GM21825 (cell line): ENCODE measurements around the gene CCDC40.

Experiments
- ATAC-seq: cut with Tn5 transposase; IDR thresholded peaks from one replicate; pipeline ENCODE4 v1.9.1; 2021; ENCODE audit warnings: mild to moderate bottlenecking, moderate library complexity; ENCODE audit not compliant: unreplicated experiment

The CCDC40 gene

DNA sequence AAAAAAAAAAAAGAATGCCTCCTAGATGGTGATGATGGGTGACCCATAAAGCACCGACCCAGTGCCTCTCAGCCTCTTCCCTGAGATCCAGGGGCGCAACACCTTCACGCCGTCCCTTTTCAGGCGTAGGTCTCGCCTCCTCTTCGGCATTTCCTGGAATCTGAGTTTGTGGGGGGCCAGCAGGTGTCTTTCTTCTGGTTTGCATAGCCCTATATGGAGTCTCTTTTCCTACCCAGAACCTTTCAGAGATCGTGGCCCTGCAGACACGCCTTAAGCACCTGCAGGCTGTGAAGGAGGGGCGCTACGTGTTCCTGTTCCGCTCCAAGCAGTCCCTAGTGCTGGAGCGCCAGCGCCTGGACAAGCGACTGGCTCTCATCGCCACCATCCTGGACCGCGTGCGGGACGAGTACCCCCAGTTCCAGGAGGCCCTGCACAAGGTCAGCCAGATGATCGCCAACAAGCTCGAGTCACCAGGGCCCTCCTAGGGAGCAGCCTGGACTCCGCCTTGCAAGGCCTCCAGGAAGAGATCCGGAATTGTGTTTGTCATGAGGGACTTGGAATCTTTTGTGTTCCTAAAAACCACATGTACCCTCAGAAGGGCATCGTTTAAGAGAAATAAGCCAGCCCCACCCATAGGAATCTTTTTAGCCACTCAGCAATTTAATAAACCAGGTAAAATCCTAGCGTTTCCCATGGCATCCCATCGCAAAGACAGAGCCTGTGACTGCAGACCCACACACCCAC lies 63.0 kb downstream of the CCDC40 start:
- ATAC-seq: no peak

- no peak for ATAC-seq
Measured at GRCh38 chr17:80100035-80100323, 63.5 kb downstream of the CCDC40 start.

DNA sequence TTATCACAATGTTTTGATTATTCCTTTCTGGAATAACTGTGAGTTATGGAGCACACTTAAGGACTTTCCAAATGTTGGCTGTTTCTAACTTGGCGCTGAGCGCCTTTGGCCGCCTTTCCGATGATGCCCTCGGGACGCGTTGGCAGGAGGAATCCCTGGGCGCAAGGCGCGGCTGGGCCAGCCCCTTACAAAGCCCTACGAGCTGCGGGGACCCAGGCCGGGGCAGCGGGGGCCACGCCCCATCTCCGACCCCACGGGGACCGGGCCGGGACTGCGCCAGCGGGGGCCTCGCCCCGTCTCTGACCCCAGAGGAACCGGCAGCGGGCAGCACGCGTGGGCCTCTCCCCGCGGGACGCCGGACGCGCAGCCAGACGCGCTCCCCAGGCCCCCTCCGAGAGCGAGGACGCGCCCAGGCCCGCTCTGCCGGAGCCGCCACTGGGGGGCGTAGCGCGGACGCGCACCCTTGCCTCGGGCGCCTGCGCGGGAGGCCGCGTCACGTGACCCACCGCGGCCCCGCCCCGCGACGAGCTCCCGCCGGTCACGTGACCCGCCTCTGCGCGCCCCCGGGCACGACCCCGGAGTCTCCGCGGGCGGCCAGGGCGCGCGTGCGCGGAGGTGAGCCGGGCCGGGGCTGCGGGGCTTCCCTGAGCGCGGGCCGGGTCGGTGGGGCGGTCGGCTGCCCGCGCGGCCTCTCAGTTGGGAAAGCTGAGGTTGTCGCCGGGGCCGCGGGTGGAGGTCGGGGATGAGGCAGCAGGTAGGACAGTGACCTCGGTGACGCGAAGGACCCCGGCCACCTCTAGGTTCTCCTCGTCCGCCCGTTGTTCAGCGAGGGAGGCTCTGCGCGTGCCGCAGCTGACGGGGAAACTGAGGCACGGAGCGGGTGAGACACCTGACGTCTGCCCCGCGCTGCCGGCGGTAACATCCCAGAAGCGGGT lies 64.8 kb downstream of the CCDC40 start, which contains the start of gene GAA:
Gene GAA, plus strand, starts transcription at position 571 of the 935 bp plus-strand sequence. CDS start 3,006 bp downstream, outside the sequence.
- peak; percentile 61 for ATAC-seq

DNA sequence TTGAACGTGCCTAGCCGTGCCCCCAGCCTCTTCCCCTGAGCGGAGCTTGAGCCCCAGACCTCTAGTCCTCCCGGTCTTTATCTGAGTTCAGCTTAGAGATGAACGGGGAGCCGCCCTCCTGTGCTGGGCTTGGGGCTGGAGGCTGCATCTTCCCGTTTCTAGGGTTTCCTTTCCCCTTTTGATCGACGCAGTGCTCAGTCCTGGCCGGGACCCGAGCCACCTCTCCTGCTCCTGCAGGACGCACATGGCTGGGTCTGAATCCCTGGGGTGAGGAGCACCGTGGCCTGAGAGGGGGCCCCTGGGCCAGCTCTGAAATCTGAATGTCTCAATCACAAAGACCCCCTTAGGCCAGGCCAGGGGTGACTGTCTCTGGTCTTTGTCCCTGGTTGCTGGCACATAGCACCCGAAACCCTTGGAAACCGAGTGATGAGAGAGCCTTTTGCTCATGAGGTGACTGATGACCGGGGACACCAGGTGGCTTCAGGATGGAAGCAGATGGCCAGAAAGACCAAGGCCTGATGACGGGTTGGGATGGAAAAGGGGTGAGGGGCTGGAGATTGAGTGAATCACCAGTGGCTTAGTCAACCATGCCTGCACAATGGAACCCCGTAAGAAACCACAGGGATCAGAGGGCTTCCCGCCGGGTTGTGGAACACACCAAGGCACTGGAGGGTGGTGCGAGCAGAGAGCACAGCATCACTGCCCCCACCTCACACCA lies 65.7 kb downstream of the CCDC40 start:
- ATAC-seq: no peak

GRCh38 chr17:80102664-80103448 lies 66.4 kb downstream of the CCDC40 start:
- no peak for ATAC-seq

- no peak for ATAC-seq
Measured at GRCh38 chr17:80103449-80104085, 67.1 kb downstream of the CCDC40 start.

DNA sequence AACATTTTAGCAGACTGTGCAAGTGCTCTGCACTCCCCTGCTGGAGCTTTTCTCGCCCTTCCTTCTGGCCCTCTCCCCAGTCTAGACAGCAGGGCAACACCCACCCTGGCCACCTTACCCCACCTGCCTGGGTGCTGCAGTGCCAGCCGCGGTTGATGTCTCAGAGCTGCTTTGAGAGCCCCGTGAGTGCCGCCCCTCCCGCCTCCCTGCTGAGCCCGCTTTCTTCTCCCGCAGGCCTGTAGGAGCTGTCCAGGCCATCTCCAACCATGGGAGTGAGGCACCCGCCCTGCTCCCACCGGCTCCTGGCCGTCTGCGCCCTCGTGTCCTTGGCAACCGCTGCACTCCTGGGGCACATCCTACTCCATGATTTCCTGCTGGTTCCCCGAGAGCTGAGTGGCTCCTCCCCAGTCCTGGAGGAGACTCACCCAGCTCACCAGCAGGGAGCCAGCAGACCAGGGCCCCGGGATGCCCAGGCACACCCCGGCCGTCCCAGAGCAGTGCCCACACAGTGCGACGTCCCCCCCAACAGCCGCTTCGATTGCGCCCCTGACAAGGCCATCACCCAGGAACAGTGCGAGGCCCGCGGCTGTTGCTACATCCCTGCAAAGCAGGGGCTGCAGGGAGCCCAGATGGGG lies 68.0 kb downstream of the CCDC40 start:
- ATAC-seq: no peak

DNA sequence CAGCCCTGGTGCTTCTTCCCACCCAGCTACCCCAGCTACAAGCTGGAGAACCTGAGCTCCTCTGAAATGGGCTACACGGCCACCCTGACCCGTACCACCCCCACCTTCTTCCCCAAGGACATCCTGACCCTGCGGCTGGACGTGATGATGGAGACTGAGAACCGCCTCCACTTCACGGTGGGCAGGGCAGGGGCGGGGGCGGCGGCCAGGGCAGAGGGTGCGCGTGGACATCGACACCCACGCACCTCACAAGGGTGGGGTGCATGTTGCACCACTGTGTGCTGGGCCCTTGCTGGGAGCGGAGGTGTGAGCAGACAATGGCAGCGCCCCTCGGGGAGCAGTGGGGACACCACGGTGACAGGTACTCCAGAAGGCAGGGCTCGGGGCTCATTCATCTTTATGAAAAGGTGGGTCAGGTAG lies 68.5 kb downstream of the CCDC40 start:
- ATAC-seq: no peak

GRCh38 chr17:80105762-80106161 lies 69.3 kb downstream of the CCDC40 start:
- ATAC-seq: no peak

- ATAC-seq: no peak
Measured at GRCh38 chr17:80106176-80106575, 69.7 kb downstream of the CCDC40 start.

DNA sequence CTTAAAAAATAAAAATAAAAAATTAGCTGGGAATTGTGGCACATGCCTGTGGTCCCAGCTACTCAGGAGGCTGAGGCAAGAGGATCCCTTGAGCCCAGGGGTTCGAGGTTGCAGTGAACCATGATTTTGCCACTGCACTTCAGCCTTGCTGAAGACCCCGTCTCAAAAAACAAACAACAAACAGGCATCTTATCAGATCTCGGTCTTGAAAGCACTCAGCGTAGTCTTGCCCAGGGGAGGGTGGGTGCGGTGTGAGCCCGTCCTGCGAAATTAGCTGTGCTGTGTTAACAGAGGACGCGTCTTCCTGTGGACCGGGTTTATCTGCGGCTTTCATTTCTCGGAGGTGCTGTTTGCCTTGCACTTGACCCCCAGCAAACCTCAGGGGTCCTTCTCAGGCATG lies 70.3 kb downstream of the CCDC40 start:
- no peak for ATAC-seq

- ATAC-seq: no peak
Measured at GRCh38 chr17:80107231-80108021, 71.0 kb downstream of the CCDC40 start.

DNA sequence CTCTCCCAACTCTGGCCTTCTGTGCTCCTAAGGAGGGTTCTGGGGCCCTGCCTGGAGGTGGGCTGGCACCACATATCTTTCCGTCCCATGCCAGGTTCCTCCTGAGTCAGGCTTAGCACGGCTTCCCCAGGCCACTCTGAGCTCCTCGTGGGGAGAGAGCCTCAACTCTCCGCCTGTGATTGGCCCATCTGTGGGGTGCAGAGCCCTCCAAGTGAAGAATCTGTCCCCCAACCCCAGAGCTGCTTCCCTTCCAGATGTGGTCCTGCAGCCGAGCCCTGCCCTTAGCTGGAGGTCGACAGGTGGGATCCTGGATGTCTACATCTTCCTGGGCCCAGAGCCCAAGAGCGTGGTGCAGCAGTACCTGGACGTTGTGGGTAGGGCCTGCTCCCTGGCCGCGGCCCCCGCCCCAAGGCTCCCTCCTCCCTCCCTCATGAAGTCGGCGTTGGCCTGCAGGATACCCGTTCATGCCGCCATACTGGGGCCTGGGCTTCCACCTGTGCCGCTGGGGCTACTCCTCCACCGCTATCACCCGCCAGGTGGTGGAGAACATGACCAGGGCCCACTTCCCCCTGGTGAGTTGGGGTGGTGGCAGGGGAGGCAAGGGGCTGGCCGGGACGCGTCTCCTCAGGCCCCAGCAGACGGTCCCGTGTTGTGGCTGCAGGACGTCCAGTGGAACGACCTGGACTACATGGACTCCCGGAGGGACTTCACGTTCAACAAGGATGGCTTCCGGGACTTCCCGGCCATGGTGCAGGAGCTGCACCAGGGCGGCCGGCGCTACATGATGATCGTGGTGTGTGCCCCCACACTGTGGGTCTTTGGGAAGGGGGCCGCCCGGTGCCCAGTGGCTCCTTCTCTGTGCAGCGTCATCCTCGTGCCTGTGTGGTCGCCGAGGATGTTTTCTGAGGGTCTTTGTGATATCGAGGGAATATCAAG lies 71.9 kb downstream of the CCDC40 start:
- ATAC-seq: no peak

DNA sequence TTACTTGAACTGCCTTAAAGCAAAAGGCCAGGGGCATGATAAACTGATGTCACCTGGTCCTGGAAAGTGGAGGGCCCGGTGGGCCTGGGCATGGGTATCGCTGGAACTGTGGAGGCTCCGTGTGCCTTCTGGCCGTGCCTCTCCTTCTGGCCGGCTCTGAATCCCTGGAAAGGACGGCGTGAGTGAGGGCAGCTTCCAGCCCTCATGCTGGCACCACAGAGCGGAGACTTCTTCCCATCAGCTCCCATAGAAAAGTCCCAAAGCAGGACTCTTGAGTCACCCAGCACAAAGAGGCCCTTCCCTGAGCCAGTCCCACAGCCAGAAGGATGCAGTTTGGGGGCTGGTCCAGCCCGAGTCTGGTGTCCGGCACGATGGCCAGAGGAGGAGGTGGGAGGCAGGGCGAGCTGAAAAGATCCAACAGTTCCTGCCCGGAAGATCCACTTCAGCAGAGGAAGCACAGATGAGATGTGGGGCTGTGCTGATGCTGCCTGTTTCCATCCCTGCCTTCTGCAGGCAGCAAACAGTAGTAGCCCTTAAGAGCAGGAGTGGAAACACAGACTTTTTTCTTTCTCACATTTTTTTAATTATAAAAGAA lies 72.7 kb downstream of the CCDC40 start:
- ATAC-seq: no peak

DNA sequence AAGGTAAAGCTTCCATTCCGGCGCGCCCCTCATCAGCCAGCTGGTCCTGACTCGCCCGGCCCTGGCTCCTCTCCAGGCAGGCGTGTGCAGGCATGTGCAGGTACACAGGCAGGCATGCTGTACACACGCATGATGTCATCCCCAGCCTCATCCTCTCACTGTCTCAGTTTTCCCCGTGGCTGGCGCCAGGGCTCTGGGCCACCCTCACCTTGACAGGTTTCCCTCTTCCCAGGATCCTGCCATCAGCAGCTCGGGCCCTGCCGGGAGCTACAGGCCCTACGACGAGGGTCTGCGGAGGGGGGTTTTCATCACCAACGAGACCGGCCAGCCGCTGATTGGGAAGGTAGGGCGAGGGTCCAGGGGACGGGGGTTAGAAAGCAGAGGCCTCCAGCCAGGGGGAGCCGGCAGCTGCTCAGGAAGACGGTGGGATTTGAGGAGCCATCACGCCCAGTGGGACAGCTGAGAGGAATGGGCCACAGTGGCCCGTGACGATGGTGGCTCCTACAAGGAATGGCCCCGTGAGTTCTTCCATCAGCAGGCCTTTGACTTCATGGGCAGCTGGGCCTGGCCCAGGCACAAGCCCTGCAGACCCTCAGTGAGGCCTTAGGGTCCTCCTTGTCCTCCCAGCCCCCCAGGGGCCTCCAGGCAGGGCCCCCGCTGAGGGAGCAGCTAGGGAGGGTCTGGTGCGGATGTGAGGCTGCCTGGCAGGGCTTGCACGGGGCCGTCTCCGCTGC lies 73.4 kb downstream of the CCDC40 start:
- ATAC-seq: no peak

- ATAC-seq: no peak
Measured at GRCh38 chr17:80110447-80110812, 74.0 kb downstream of the CCDC40 start.
